Endothelial cell of umbilical vein (primary cell): ENCODE measurements around the gene RC3H1. TPM values are rescaled to one million over a fixed set of nuclear protein-coding genes. Genes with fewer than 3 reads are reported as not detected.
A peak's percentile ranks its signal among the peaks of the same experiment; 100 is the strongest.

Source experiments
- BruUV-seq: library from RNA; stranded (reverse); fragments of 400-500 nt; replicated peaks from 2 replicates; lab custom pipeline; 2021; lab: Mats Ljungman, UMichigan
- CTCF ChIA-PET: fragments of 300-600, 350-600 bp; sonication (Branson Sonifier 250); formaldehyde crosslinking; loops from one replicate; lab custom pipeline; 2021; ENCODE audit warnings: antibody characterized with exemption, inconsistent platforms; lab: Charles Lee
- POLR2A ChIA-PET: fragments of 300-600, 350-600 bp; sonication (Branson Sonifier 250); formaldehyde crosslinking; loops from one replicate; lab custom pipeline; 2021; ENCODE audit warnings: antibody characterized with exemption, inconsistent platforms; lab: Charles Lee
- DNase-seq: peaks from one replicate; pipeline ENCODE4 v3.0.0-alpha.2; 2011; ENCODE audit warnings: low read depth, low spot score
- FAIRE-seq: peaks from 2 replicates; lab custom pipeline; 2011; peaks lifted over from hg19 to GRCh38; lab: Jason Lieb, UNC
- H2AFZ ChIP-seq: 2 replicates; pipeline ENCODE4 v1.6.0; 2012; ENCODE audit warnings: low read depth, low read length, control low read depth, inconsistent platforms
- H3K27ac ChIP-seq: 2 replicates; pipeline ENCODE4 v1.5.1; 2011; ENCODE audit warnings: low read depth, mild to moderate bottlenecking, control low read depth, low read length, moderate library complexity; ENCODE audit not compliant: insufficient read depth
- H3K27me3 ChIP-seq, 2 experiments: 2 replicates each; pipeline versions ENCODE4 v1.6.0 to v1.6.1; 2011; ENCODE audit warnings: low read length in 2 of 2, mixed read lengths in 1 of 2; ENCODE audit not compliant: control insufficient read depth in 2 of 2, insufficient read depth in 2 of 2
- H3K36me3 ChIP-seq, 2 experiments: 2 replicates in 1 of 2; 3 replicates in 1 of 2; pipeline ENCODE4 v1.5.1; 2011; ENCODE audit warnings: low read length in 2 of 2, mild to moderate bottlenecking in 1 of 2, moderate library complexity in 1 of 2; ENCODE audit not compliant: control insufficient read depth in 2 of 2, insufficient read depth in 2 of 2; ENCODE audit errors: extremely low read depth in 1 of 2
- H3K4me1 ChIP-seq: 3 replicates; pipeline ENCODE4 v1.5.1; 2011; ENCODE audit warnings: mild to moderate bottlenecking, low read length; ENCODE audit not compliant: control insufficient read depth, insufficient read depth; ENCODE audit errors: extremely low read depth
- H3K4me2 ChIP-seq: 2 replicates; pipeline ENCODE4 v1.6.1; 2011; ENCODE audit warnings: low read length, control low read depth, mixed read lengths; ENCODE audit not compliant: insufficient read depth
- H3K4me3 ChIP-seq, 3 experiments: fragments of 200-600 bp in 1 of 3; sonication (generic), shearing (Covaris generic) in 1 of 3; replicated peaks in 1 of 3; 2 replicates each; pipeline ENCODE4 v1.5.1; 2011 to 2016; ENCODE audit warnings: control low read depth in 3 of 3, low read length in 3 of 3, mild to moderate bottlenecking in 2 of 3, inconsistent platforms in 1 of 3, low read depth in 1 of 3, moderate library complexity in 1 of 3; ENCODE audit not compliant: insufficient read depth in 1 of 3
- H3K79me2 ChIP-seq: 2 replicates; pipeline ENCODE4 v1.6.0; 2012; ENCODE audit warnings: low read length, inconsistent platforms; ENCODE audit not compliant: control insufficient read depth, insufficient read depth
- H3K9ac ChIP-seq: replicated peaks from 2 replicates; pipeline ENCODE3; 2011; ENCODE audit warnings: low read length, control low read depth; ENCODE audit not compliant: insufficient read depth; ENCODE audit errors: extremely low read depth
- H3K9me1 ChIP-seq: replicated peaks from 3 replicates; pipeline ENCODE4 v1.6.0; 2011; ENCODE audit warnings: mild to moderate bottlenecking, low read length; ENCODE audit not compliant: control insufficient read depth, insufficient read depth; ENCODE audit errors: extremely low read depth
- H3K9me3 ChIP-seq: replicated peaks from 2 replicates; pipeline ENCODE4 v1.5.1; 2012; ENCODE audit warnings: low read length, inconsistent platforms; ENCODE audit not compliant: control insufficient read depth, insufficient read depth
- H4K20me1 ChIP-seq: replicated peaks from 2 replicates; pipeline ENCODE3; 2011; ENCODE audit warnings: mild to moderate bottlenecking, low read length; ENCODE audit not compliant: control insufficient read depth, insufficient read depth; ENCODE audit errors: extremely low read depth
- EZH2 ChIP-seq: IDR thresholded peaks from 2 replicates; pipeline ENCODE4 v1.6.1; 2012; ENCODE audit warnings: borderline replicate concordance, low read depth, mild to moderate bottlenecking, moderate library complexity, low read length, inconsistent platforms; ENCODE audit not compliant: severe bottlenecking
- FOS ChIP-seq: IDR thresholded peaks from 2 replicates; pipeline ENCODE4 v1.6.1; 2011; ENCODE audit warnings: mild to moderate bottlenecking, low read length, moderate library complexity, borderline replicate concordance; ENCODE audit not compliant: insufficient read depth
- GATA2 ChIP-seq: IDR thresholded peaks from 2 replicates; pipeline ENCODE4 v1.7.0; 2011; ENCODE audit warnings: low read depth, mild to moderate bottlenecking, moderate library complexity, mixed read lengths, low read length; ENCODE audit not compliant: insufficient read length, insufficient read depth
- MAX ChIP-seq: IDR thresholded peaks from 2 replicates; pipeline ENCODE4 v1.6.1; 2011; ENCODE audit not compliant: insufficient read depth, insufficient read length
- MYC ChIP-seq: IDR thresholded peaks from one replicate; pipeline ENCODE4 v1.6.1; 2011; ENCODE audit warnings: mild to moderate bottlenecking, low read depth, low read length
- POLR2A ChIP-seq: IDR thresholded peaks from 2 replicates; pipeline ENCODE4 v1.6.1; 2012; ENCODE audit warnings: low read depth, mild to moderate bottlenecking, control low read depth, low read length
- POLR2AphosphoS5 ChIP-seq: IDR thresholded peaks from 2 replicates; pipeline ENCODE4 v1.6.1; 2012; ENCODE audit warnings: low read depth, mild to moderate bottlenecking, control low read depth, low read length, moderate library complexity; ENCODE audit not compliant: insufficient read depth
- dilution Hi-C: fragments of 300-500 bp; cut with MboI; formaldehyde crosslinking; loops from one replicate; pipeline ENCODE4 v1.15.0; 2019; ENCODE audit warnings: low sequenced_read_pairs; ENCODE audit not compliant: extremely low pct_ligation_motif_present
- intact Hi-C: fragments of 100-400 bp; cut with micrococcal nuclease; formaldehyde crosslinking; loops from one replicate; pipeline ENCODE4 v1.10.0; 2022
- polyA plus RNA-seq, 4 experiments: library from polyadenylated mRNA; depleted of rRNA in 3 of 4; stranded (reverse) in 3 of 4; unstranded in 1 of 4; fragments of >200 nt; gene quantifications; 2 replicates each; pipeline versions ENCODE4 v1.2.1 to v1.2.3, GENCODE V29; 2011 to 2012; ENCODE audit warnings: missing spikeins in 1 of 4
- total RNA-seq: library from RNA; stranded (reverse); gene quantifications from 2 replicates; pipeline ENCODE4 v1.2.3, GENCODE V29; 2021

Gene RC3H1
- total and polyA plus RNA-seq, 2 donors (not counting 3 experiments of a cell fraction or from before 2014, with no cell fraction given), result 7.0 to 41.4 TPM

GRCh38 chr1:173960625-173961024, 61.5 kb downstream of the RC3H1 start:
- Histone ChIP-seq H3K9me3 (no peaks in the 10 kb centered on the region), H3K4me1 (peaks cover 12% of the 10 kb centered on the region), H3K27ac (peak overlapping the region; percentile 61), H3K9me1 (no peaks in the 10 kb centered on the region), H3K27me3 (no peaks in the 10 kb centered on the region), H3K9ac (peak overlapping the region; percentile 31), H2AFZ (no peak overlapping the region), H3K79me2 (no peaks in the 10 kb centered on the region), H3K36me3 (peaks cover 11 to 22% of the 10 kb centered on the region in 2 experiments), H3K4me3 (no peak overlapping the region), H3K4me2 (peak overlapping the region; percentile 6), H4K20me1 (no peaks in the 10 kb centered on the region)
- POLR2A ChIA-PET, result no interaction called here
- CTCF ChIA-PET, result interaction anchor here (0.6 kb wide), 1 partner anchor 15 kb away, joined by 3 read pairs; no protein-coding TSS in a partner anchor
- dilution Hi-C loops, result no loop called here
- DNase-seq (peak; percentile 79), FAIRE-seq (peak; percentile 42)
- TF ChIP-seq EZH2 (no peak), POLR2AphosphoS5 (no peak), GATA2 (no peak), MAX (peak; percentile 19), POLR2A (no peak)
- intact Hi-C loops, result loop anchor here (10.0 kb wide), 1 partner anchor 1216 kb away; no protein-coding TSS in a partner anchor
- BruUV-seq, result no TSS peak

GRCh38 chr1:173954179-173954578, 68.0 kb downstream of the RC3H1 start:
- no peak for TF ChIP-seq GATA2
- no peak for TF ChIP-seq POLR2AphosphoS5
- no peak for TF ChIP-seq MAX
- TF ChIP-seq FOS, result no peak
- no peak for TF ChIP-seq EZH2
- TF ChIP-seq MYC, result no peak
- Histone ChIP-seq H4K20me1 (no peaks in the 10 kb centered on the region), H2AFZ (no peak overlapping the region), H3K27ac (no peak overlapping the region), H3K4me3 (no peak overlapping the region), H3K9me1 (no peaks in the 10 kb centered on the region), H3K36me3 (peaks cover 0 to 9% of the 10 kb centered on the region in 2 experiments), H3K4me2 (no peak overlapping the region), H3K9ac (no peak overlapping the region), H3K4me1 (peaks cover 11% of the 10 kb centered on the region), H3K9me3 (no peaks in the 10 kb centered on the region), H3K79me2 (peaks cover 2% of the 10 kb centered on the region), H3K27me3 (no peaks in the 10 kb centered on the region)
- ChIA-PET POLR2A (no interaction called here), CTCF (no interaction called here)
- dilution Hi-C loops, result no loop called here
- intact Hi-C loops, result no loop called here
- BruUV-seq, result no TSS peak
- FAIRE-seq (no peak), DNase-seq (no peak)
